Body of pancreas (tissue), 4 donors: ENCODE data around the gene ALDH1L2. TPM values are rescaled to one million over a fixed set of nuclear protein-coding genes. Genes with fewer than 3 reads are reported as not detected.
"Not testable (repeated sequence)": the region's sequence is repeated elsewhere in the genome, so short reads cannot be mapped to it uniquely, and the experiment has no call there.

Source experiments
- ATAC-seq: fragments of 150-250 bp; one replicate; pipeline ENCODE4 v1.9.1; 2016
- DNase-seq, 4 donors: peaks; one replicate each; pipeline ENCODE4 v3.0.0-alpha.2; 2019
- H3K27ac ChIP-seq, 4 donors: fragments of 200-600 bp; sonication (generic); 1 replicate in 3 of 4; 2 replicates in 1 of 4; pipeline versions ENCODE4 v1.5.1 to v1.6.1; 2016 to 2019; ENCODE audit warnings: mild to moderate bottlenecking in 1 of 4, mixed read lengths in 1 of 4, moderate library complexity in 1 of 4
- H3K27me3 ChIP-seq, 2 donors: fragments of 200-600 bp; sonication (generic); one replicate each; pipeline ENCODE4 v1.6.0; 2016; ENCODE audit warnings: mild to moderate bottlenecking in 1 of 2
- H3K36me3 ChIP-seq, 2 donors: fragments of 200-600 bp; sonication (generic); replicated peaks in 1 of 2; 2 replicates each; pipeline ENCODE4 v1.5.1; 2016; ENCODE audit warnings: low read depth in 2 of 2; ENCODE audit not compliant: insufficient read depth in 1 of 2
- H3K4me1 ChIP-seq: fragments of 200-600 bp; sonication (generic); one replicate; pipeline ENCODE4 v1.6.0; 2016
- H3K4me3 ChIP-seq, 2 donors: fragments of 200-600 bp; sonication (generic); 1 replicate in 1 of 2; 2 replicates in 1 of 2; pipeline ENCODE4 v1.5.1; 2016 to 2019
- H3K9me3 ChIP-seq, 3 donors: fragments of 200-600 bp; sonication (generic); 1 replicate in 2 of 3; 2 replicates in 1 of 3; pipeline ENCODE4 v1.5.1; 2016
- POLR2A ChIP-seq, 3 donors: fragments of 450-650 bp; IDR thresholded peaks; one replicate each; pipeline ENCODE4 v1.6.1; 2016; ENCODE audit warnings: antibody characterized with exemption in 3 of 3, mild to moderate bottlenecking in 2 of 3
- WGBS, 2 donors: methylation state at CpG; one replicate each; pipeline ENCODE4 v1.1.5; 2017; 5-methylcytosine and 5-hydroxymethylcytosine counted together
- intact Hi-C: fragments of 100-400 bp; cut with DNase I; formaldehyde crosslinking; loops from one replicate; pipeline ENCODE4 v1.15.1; 2023
- total RNA-seq, 2 donors: library from RNA; depleted of rRNA; stranded (reverse); fragments of >200 nt; gene quantifications; one replicate each; pipeline ENCODE4 v1.1.0, GENCODE V29; 2016
- TF ChIP-seq, protein P1 (sequence below), 7 experiments: fragments of 450-650 bp in 4 of 7; fragments of 200-600 bp in 3 of 7; sonication (generic) in 3 of 7; IDR thresholded peaks; one replicate each; pipeline ENCODE4 v1.5.1; 2016 to 2019; ENCODE audit warnings: antibody characterized with exemption in 7 of 7

Gene ALDH1L2
- total RNA-seq, 2 donors from 2014 or later = 31.1 to 71.2 TPM

DNA sequence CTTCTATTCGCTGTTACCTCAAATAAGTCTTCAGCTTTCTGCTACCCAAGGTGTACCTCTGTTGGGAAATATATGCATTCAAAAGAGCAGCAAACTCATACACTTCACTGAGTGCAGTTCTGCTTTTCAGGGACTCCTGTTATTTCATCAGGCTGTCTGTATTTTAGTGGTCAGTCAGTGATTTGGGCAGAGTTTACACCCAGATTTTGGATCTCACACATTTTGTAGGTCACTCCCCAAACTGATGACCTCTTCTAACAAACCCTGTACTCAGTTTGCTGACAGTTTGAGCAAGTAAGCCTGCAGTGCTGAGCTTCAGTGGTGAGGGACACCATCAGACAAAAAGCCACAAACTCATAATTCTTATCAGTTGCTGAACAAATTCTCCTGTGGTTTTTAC lies 15.1 kb upstream of the ALDH1L2 start:
- Histone ChIP-seq H3K36me3 (no peaks in the 10 kb centered on the region), H3K27ac (no peak overlapping the region), H3K9me3 (no peaks in the 10 kb centered on the region), H3K4me3 (no peak overlapping the region), H3K4me1 (no peaks in the 10 kb centered on the region), H3K27me3 (no peaks in the 10 kb centered on the region)
- intact Hi-C loops = no loop called here
- TF ChIP-seq, protein P1, sequence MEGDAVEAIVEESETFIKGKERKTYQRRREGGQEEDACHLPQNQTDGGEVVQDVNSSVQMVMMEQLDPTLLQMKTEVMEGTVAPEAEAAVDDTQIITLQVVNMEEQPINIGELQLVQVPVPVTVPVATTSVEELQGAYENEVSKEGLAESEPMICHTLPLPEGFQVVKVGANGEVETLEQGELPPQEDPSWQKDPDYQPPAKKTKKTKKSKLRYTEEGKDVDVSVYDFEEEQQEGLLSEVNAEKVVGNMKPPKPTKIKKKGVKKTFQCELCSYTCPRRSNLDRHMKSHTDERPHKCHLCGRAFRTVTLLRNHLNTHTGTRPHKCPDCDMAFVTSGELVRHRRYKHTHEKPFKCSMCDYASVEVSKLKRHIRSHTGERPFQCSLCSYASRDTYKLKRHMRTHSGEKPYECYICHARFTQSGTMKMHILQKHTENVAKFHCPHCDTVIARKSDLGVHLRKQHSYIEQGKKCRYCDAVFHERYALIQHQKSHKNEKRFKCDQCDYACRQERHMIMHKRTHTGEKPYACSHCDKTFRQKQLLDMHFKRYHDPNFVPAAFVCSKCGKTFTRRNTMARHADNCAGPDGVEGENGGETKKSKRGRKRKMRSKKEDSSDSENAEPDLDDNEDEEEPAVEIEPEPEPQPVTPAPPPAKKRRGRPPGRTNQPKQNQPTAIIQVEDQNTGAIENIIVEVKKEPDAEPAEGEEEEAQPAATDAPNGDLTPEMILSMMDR (IDR thresholded peaks at IDR 0.05) = no peak
- TF ChIP-seq POLR2A (IDR thresholded peaks at IDR 0.05) = no peak
- no peak for DNase-seq
- no peak for ATAC-seq
- WGBS, 2 donors = 88 to 94% methylated on average over 1 of the region's 1 CpG

DNA sequence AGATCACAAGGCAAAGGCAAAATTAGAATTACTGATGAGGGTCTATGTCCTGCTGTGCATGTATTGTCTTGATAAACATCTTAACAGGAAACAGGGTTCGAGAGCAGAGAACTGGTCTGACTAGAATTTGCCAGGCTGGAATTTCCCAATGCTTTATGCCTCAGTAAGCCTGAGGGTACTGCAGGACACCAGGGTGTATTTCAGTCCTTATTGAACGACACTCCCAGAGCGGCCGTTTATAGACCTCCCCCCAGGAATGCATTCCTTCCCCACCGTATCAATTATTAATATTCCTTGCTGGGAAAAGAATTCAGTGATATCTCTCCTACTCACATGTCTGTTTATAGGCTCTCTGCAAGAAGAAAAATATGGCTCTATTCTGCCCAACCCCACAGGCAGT lies 11.1 kb upstream of the ALDH1L2 start:
- DNase-seq, ATAC-seq, H3K27me3 ChIP-seq, H3K4me3 ChIP-seq, H3K4me1 ChIP-seq, intact Hi-C loops, H3K36me3 ChIP-seq, H3K9me3 ChIP-seq, H3K27ac ChIP-seq: not testable (repeated sequence)
- 85 to 87% methylated on average over 5 of the region's 5 CpGs for WGBS, 2 donors

DNA sequence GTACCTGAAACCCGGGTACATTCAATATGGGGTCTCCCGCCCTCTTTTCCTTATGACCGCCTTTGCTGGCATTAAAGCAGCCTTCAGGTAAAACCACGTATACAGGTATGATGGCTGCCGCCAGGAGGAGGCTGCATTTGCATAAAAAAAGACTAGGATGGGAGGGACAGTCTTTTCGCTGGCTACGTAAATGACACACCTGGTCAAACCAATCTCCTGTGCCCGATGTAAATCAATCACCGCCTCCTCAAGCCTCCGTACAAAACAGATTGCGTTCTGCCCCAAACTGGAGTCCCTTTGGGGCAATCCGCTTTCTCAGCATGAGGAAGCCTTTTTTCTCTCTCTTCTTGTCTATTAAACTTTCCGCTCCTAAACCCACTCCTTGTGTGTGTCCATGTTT lies 8.1 kb upstream of the ALDH1L2 start:
- intact Hi-C loops = no loop called here
- peaks cover 3% of the 10 kb centered on the region for H3K4me1 ChIP-seq
- H3K27ac ChIP-seq = peak overlapping the region in 3 of 4 donors; percentile 25 to 62 (median 45)
- 22 to 30% methylated on average over 13 of the region's 13 CpGs for WGBS, 2 donors
- H3K27me3 ChIP-seq = no peaks in the 10 kb centered on the region
- no peaks in the 10 kb centered on the region for H3K9me3 ChIP-seq
- TF ChIP-seq, protein P1 (IDR thresholded peaks at IDR 0.05) = peak in 4 of 7 experiments; percentile 8 to 32 (median 28)
- peak in 2 of 3 donors; percentile 41 to 48 for TF ChIP-seq POLR2A (IDR thresholded peaks at IDR 0.05)
- DNase-seq (peak; percentile 43 to 72 (median 62)), ATAC-seq (peak; percentile 90)
- no peak overlapping the region for H3K4me3 ChIP-seq
- H3K36me3 ChIP-seq = no peaks in the 10 kb centered on the region

DNA sequence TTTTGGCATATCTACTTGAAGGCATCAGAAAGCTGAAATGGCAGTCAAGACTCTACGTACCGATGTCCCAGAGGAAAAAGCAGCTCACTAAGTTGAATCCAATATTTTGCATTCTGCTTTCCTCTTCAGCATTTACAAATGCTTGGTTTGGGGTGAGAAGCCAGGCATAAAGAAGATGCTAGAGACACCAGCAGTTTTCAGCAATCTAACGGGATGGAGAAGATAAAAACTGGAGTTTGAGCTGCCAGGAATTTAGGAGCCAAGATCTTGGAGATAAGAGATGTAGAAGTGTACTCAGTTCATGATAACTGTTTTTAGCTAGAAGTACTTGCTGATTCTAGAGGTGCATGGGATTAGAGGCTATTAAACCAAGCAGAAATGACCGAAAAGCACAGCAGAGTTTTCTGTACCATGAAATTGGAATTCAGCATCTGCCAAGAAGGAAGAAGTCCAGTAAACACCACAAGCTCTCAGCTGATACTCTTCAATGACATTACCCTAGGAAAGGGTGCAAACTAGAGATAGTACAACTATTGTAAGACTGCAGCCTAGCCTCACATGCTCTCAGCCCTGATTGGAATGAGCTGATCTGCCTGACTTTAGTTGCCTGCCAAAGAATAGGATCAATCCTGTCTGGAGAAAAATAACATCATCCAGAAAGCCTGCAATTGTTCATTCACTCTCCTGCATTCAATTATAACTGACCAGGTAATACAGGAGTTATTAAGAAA lies 7.4 kb upstream of the ALDH1L2 start:
- Histone ChIP-seq H3K4me3 (no peak overlapping the region), H3K27me3 (no peaks in the 10 kb centered on the region), H3K9me3 (no peaks in the 10 kb centered on the region), H3K27ac (peak overlapping the region in 3 of 4 donors; percentile 25 to 62 (median 45)), H3K36me3 (no peaks in the 10 kb centered on the region), H3K4me1 (peaks cover 3% of the 10 kb centered on the region)
- 47 to 65% methylated on average over 4 of the region's 4 CpGs for WGBS, 2 donors
- ATAC-seq (peak; percentile 49), DNase-seq (no peak)
- intact Hi-C loops = no loop called here
- TF ChIP-seq POLR2A (IDR thresholded peaks at IDR 0.05) = no peak
- TF ChIP-seq, protein P1 (IDR thresholded peaks at IDR 0.05) = no peak

DNA sequence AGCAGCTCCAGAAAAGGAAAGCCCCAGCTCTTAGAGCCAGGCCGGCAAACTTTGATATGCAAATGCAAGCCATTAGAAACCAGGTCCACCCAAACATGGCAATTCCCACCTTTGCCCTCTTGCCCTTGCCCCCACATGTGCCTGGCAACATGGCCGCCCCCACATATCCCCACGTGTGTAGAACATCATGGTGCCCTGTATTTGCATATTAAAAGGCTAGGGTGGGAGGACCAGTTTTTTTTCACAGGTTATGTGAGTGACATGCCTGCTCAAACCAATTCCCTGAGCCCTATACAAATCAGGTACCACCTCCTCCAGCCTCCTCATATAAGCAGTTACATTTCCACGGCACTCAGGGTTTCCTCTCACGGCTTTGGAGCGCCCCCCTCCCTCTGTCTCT lies 6.1 kb upstream of the ALDH1L2 start:
- no peaks in the 10 kb centered on the region for H3K9me3 ChIP-seq

More for the DNA sequence above, 6.1 kb upstream of the ALDH1L2 start:
- Histone ChIP-seq H3K4me3 (no peak overlapping the region), H3K36me3 (no peaks in the 10 kb centered on the region), H3K27ac (no peak overlapping the region), H3K4me1 (peaks cover 3% of the 10 kb centered on the region), H3K27me3 (no peaks in the 10 kb centered on the region)
- ATAC-seq (no peak), DNase-seq (no peak)
- no peak for TF ChIP-seq POLR2A (IDR thresholded peaks at IDR 0.05)
- TF ChIP-seq, protein P1 (IDR thresholded peaks at IDR 0.05) = no peak
- intact Hi-C loops = no loop called here
- WGBS, 2 donors = 79 to 86% methylated on average over 6 of the region's 6 CpGs
